MM.1S (cell line): ENCODE measurements around the gene FAM234A.

Experiments used
- CTCF ChIP-seq: fragments of 300-600 bp; sonication (generic); IDR thresholded peaks from 2 replicates; pipeline ENCODE4 v1.5.1; 2016; ENCODE audit warnings: antibody characterized with exemption, low read length, mixed read lengths
- EZH2 ChIP-seq: fragments of 300-600 bp; sonication (generic); optimal IDR thresholded peaks from 2 replicates; pipeline ENCODE3; 2017; ENCODE audit warnings: low read depth, mild to moderate bottlenecking, antibody characterized with exemption, low read length, mixed read lengths
- EZH2phosphoT487 ChIP-seq: fragments of 300-600 bp; sonication (generic); IDR thresholded peaks from 2 replicates; pipeline ENCODE4 v1.6.1; 2018; ENCODE audit warnings: antibody characterized with exemption, low read length

GRCh38 chr16:305916-306626 lies 71.5 kb downstream of the FAM234A start:
- TF ChIP-seq CTCF: no peak
- no peak for TF ChIP-seq EZH2
- TF ChIP-seq EZH2phosphoT487: no peak
